ENCODE results near the gene KCNK13.
"Not testable (repeated sequence)": the region's sequence is repeated elsewhere in the genome, so short reads cannot be mapped to it uniquely, and the experiment has no call there.

KCNK13 gene

DNA sequence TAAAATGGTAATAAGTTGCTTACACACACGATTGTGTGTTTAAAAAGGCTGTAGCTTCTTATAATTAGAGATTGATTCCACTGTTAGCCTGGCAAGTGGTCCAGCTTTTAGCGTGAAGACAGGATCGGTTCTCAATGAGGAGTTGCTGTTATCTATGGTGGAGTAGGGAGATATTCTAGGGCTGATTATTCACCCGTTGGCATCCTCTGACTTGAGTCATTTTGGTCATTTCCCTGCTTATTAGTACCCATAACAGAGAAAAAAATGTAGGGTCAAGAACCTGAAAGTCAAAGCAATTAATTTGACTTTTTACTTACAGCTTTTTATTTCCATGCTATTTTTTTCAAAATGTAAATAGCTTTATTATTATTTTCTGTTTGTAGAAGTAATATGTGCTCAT is 76.0 kb downstream of the KCNK13 start:
- no peak for DNase-seq

DNA sequence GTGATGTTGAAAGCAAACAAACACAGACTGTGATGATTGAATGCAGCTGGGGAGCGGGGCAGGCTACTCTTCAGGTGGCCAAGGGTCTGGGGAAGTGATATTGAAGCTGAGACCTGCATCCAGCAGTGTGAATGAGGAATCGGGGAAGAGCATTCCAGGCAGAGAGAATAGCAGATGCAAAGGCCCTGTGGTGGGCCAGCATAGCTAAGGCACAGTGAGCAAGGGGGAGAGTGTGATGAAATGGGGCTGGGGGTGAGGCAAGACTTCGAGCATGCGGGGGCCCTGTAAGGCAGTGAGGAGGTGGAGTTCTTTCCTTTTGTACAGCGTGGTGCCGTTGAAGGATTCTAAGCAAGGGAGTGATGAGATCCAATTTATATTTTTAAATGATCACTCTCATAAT is 77.4 kb downstream of the KCNK13 start:
- no peak for DNase-seq

DNA sequence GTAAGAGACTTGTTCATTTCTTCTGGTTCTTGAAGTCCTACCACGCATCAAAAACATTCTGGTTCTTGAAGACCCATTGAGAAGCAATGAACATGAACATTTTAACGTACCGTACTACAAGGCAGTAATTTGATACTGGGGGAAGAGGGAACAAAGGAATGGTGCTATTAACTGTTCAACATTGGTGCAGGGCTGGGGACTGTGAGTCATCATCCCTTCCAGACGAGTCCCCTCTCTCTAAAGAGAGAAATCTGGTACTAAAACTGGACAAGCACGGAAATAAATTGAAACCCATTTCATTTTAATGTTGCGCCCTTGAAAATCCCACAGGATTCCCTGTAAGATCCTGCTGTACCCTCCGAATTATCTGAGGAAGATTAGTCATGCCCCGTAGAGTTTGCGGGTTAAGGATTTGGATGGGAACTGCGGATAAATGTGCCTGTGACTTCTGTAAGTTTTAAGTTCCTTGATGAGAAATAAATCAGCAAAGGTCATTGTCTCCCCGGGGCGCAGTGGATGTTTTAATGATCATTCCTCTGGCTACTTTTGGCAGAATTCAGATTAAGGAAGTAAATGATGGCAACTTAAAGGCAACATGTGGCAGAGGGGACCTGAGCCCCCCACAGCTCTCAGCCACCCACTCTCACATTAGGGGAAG is 78.6 kb downstream of the KCNK13 start:
- no peak for DNase-seq

DNA sequence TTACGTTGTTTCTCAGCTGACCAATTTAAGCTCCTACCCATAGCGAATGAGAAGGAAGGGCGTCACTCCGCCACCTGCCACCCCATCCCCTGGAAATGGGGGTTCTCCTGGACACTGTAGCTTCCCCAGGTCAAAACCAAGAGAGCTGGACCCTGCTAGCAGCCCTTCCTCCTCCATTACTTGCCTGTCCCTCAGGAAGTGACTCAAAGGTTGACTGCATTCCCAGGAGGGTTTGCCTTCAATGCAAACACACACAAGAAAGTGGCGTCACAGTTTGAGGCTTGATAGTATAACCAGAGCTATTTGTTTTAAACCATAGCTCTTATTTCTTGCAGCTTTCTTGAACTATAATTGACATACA is 79.1 kb downstream of the KCNK13 start:
- no peak for DNase-seq

DNA sequence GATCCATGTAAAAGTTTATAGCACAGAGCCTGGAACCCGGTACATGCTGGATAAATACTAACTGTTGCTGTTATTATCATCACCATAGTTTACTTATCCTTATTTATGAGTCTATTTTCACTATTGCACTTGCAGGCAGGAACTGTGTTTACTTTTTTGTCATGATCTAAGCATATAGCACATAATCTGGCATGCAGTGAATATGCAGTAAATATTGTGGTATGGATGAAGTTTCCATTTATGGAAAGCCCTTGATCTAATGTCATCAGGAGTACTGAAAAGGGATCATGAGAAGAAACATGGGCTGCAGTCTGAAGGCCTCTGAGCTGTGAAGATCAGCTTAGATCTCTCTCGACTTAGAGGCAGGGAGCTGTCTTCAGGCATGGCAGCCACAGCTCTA is 91.6 kb downstream of the KCNK13 start:
- DNase-seq, result no peak

DNA sequence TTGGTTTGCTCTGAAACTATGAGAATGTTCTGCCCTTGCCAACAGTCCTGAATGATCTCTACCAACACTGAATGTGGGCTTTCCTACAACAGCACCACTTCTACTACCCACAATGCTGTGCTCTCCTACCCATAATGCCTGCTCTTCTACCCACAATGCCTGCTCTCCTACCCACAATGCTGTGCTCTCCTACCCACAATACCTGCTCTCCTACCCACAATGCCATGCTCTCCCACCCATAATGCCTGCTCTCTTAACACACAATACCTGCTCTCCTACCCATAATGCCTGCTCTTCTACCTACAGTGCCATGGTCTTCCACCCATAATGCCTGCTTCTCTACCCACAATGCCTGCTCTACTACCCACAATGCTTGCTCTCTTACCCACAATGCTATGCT is 92.3 kb downstream of the KCNK13 start:
- DNase-seq, result no peak

DNA sequence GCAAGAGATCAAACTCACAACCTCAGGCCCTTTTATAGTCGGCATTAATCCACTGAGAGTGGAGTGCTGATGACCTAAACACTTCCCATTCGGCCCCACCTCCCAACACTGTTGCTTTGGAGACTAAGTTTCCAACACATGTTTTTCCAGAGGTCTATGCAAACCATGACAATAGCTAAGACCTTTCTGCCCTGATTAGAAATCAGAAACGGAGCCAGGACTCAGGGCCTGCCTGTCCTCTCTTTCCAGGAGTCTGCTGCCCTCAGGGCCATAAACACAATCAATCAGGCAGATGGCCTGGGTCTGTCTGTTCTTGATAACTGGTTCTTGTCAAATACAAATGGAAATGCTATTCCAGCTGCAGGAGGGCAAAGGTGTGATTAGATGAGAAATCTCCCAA is 97.4 kb downstream of the KCNK13 start:
- DNase-seq, result no peak

DNA sequence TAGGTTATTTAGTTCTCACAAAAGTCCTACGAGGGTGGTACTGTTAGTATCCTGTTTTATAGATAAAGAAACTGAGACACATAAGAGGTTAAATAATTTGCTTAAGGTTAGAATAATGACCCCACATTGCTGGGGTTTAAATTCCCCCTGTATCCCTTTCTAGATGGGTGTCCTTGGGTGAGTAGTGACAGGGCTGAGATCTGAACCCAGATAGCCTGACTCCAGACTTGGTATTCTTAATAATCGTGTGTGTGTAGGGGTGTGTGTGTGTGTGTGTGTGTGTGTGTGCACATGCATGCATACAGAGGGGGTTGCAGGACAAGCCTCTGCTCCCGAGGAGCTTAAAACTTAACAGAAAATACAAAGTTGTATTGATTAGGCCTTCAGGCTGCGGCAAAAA is 97.9 kb downstream of the KCNK13 start:
- no peak for DNase-seq

DNA sequence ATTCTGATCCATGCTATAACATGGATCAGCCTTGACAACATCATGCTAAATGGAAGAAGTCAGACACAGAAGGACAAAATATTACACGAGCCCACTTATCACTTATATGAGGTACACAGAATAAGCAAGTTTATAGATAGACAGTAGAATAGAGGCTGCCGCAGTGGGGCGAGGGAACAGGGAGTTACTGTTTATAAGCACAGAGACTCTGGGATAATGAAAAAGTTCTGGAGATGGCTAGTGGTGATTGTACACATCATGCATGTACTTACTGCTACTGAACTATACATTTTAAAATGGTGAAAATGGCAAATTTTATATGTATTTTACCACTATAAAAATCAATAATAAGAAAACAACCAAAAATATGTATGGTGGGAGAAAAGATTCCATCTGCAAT is 99.3 kb downstream of the KCNK13 start:
- no peak for DNase-seq

DNA sequence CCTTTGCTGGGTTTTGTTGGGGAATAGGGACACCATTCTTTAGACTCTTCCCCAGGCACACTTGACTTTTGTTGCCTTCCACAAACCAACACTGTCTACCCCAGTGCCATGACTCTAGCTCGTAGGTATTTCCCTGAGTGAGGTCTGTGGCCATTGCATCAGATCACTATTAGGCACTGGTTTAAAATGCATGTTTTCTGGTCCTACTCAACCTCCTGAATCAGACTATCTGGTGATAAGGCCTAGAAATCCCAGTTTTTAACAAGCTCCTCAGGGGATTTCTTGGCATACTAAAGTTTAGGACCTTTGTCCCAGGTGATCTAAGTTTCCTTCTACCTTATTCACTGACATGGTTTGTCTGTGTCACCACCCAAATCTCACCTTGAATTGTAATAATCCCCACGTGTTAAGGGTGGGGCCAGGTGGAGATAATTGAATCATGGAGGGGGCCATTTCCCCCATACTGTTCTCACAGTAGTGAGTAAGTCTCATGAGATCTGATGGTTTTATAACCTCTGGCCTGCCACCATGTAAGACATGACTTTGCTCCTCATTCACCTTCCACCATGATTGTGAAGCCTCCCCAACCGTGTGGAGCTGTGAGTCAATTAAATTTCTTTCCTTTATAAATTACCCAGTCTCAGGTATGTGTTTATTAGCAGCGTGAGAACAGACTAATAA is 106.8 kb downstream of the KCNK13 start:
- DNase-seq, result no peak

DNA sequence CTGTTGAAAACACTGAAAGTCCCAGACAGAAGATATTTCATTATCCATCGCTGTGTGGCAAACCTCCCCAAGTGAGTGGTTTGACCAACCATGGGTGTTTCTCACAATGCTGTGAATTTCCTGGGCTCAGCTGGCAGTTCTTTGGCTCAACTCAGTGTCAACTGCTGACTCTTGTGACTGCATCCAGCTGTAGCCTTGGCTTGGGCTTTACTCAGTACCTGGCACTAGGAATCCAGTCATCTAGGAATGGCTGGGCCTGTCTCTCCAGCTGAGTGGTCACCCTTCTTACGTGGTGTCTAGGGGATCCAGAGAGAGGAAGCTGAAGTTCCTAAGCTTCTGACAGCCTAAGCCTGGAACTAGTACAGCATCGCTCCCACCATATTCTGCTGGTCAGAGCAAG is 113.8 kb downstream of the KCNK13 start:
- no peak for DNase-seq

DNA sequence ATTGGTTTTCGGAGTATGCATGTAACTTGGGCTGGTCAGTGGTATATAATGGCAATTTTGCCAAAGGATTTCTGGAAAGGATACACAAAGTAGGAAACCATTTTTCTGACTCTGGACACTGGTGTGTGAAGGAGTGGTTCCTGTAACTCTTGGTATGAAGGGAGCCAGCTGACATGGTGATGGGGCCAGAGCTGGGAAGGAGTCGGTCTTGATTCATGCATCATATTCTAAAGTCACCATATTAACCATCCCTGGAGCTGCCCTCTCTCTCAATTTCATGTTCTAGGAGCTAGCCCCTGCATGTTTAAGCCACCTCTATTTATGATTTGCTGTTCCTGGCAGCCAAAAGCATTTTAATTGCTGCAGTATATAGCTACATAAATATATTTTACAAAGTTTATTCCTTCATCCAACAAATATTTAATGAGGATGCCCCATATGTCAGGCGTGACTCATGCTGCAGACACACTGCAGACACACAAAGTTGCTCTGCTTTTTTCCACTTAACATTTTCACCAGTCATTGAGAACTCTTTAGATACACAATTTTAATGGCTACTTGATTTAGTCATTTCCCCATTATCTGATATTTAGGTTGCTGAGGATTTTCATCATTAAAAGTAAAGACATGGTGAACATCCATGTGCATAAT is 115.9 kb downstream of the KCNK13 start:
- no peak for DNase-seq

DNA sequence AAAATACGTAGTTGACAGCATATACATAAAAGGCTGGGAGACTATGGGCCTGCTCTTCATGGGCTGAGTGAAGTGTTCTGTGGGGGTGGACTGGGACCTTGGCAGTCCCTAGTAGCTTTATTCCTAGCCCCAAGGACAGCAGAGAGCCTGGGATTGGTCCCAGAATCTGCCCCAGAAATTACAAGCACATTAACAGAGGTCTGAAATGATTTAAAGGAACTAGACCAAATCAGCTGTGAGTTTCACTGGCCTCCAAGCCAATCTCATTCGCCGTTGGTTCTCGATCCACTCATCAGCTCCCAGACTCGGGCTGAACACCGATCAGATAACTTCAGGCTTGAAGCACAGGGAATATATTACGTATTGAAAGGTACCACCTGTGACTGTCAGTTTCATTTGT is 117.6 kb downstream of the KCNK13 start:
- no peak for DNase-seq

DNA sequence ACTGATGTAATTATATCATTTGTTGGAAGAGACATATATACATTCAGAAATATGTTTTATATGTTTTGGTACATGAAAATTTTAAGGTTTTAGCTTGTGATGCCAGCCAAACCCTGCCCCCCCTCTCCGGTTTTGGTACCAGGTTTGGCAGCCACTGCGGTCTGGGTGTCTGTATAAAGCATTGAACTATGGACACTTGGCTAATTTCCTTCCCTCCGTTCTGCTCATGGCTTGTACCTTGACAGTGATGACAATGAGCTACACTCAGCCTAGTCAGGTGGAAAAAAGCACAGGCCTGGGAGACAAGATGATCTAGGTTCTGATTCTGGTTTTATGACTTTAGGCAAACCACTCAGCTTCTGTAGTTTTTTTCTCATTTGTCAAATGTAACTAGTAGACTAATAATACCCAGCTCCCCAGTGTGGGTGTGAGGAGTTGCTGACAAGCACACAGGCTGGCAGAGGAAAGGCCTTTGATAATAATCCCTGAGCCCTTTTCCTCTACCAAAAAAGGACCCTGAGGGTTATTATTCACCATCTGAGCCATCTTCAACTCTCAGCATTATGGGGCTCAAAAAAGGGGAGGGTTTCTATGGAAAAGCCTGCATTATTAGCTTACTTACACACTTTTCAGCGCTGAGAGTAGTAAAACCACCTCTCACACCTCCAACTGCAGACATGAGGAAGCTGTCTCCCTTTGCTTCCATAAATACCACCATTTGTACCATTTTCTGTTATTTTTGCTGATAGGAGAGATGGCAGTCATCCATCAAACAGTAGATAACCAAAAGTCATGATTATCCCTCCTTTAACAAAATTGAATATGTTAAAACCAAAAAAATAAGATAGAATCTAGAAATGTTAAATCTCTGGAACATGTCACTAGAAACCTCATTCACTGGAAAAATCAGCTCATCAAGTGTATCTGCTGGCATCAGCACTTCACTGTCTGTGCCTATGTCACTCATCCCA is 118.3 kb downstream of the KCNK13 start:
- DNase-seq, result no peak

DNA sequence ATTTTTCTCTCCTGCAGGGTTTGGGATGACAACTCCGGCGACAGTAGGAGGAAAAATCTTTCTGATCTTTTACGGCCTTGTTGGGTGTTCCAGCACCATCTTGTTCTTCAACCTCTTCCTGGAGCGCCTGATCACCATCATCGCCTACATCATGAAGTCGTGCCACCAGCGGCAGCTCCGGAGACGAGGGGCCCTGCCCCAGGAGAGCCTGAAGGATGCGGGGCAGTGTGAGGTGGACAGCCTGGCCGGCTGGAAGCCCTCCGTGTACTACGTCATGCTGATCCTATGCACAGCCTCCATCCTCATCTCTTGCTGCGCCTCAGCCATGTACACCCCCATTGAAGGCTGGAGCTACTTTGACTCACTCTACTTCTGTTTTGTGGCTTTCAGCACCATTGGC is 122.3 kb downstream of the KCNK13 start:
- no peak for DNase-seq

DNA sequence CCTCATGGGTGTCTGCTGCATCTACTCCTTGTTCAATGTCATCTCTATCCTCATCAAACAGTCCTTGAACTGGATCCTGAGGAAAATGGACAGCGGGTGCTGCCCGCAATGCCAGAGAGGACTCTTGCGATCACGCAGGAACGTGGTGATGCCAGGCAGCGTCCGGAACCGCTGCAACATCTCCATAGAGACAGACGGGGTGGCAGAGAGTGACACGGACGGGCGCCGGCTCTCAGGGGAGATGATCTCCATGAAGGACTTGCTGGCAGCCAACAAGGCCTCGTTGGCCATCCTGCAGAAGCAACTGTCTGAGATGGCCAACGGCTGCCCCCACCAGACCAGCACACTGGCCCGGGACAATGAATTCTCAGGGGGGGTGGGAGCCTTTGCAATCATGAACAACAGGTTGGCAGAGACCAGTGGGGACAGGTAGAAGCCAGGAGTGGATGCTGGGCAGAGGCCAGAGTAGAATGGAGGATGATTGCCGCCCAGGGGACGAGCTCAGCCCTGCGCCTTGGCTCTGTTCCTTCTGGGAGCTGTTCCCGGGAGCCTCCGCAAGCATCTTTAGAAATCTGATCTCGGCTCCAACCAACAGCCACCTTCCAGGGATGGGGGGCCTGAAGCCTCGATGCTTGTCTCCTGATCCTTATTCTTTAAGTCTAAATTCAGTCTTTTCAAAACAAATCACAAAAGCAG is 122.9 kb downstream of the KCNK13 start:
- no peak for DNase-seq

DNA sequence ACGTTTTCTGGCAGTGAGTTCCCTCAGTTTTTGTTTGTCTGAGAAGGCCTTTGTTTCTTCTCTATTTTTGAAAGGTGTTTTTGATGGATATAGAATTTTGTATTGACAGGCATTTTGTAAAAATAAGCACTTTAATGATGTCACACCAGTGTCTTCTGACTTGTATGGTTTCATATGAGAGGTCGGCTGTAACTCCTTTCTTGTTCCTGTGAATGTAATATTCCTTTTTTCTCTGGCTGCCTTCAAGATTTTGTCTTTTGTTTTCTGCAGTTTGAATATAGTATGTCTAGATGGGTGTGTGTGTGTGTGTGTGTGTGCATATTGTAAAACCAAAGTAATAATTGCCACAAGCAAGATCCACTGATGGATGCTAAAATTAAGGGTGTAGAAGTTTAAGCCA is 126.8 kb downstream of the KCNK13 start:
- DNase-seq, result no peak

DNA sequence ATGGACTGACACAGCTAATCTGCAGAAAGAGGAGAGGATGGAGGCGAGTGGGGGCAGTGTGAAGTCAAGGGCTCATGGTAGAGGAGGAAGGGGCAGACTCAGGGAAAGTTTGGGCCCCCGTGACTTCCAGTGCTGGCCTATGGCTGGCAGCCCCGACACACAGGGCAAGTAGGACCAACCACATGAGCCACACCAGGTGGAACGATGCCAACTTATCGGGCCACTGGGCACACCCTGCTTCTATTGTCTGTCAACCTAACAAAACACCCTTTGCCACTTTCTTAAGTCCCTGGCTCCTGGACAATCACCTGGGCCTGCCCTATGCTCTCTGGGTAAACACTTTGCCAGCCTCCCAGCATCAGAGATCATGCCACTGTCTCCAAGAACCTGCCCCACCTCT is 129.4 kb downstream of the KCNK13 start:
- no peak for DNase-seq

DNA sequence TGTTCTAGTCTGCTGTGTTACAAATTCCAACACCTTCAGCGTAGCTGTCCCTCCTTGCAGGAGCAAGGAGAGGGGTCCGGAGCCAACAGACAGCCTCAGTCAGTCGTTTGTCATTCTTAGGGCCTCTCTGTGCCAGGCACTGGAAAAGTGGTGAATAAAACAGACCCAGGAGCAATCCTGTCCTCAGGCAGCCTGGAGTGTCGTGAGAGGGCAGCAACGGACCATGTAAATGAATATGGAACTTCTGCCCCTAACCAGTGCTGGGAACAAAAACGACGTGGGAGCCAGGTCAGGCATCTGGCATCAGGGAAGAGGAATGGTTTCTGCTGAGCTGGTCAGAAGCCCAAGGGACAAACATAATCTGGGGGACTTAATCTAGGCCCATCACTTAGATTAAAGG is 129.8 kb downstream of the KCNK13 start:
- no peak for DNase-seq

DNA sequence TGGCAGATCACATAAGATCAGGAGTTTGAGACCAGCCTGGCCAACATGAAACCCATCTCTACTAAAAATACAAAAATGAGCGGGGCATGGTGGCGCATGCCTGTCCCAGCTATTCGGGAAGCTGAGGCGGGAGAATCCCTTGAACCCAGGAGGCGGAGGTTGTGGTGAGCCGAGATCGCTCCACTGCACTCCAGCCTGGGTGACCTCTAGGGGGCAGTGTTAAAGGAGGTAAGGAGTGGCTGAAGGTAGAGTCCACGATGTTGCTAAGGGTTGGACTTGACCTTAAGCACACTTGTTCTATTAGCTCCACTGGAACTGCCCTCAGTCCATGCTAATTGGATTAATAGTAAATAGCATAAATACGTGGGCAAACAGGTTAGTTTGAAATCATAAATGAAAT is 132.1 kb downstream of the KCNK13 start:
- DNase-seq, result no peak

DNA sequence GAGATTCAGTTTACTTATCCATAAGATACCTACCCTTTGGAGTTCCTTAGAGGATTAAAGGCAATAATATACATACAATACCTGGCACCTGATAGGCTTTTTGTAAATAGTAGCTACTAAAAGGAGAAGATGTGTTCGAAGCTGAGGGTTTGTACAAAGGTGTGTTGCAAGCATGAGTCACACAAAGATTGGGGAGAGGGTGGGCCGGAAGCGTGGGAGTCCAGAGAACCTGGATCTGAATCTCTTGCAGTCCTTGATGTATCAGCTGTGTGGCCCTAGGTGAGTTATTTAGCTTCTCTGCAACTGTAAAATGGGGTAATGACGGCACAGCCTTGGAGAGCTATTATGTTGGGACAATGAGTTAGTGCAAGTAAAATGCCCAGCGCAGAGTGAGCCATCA is 132.9 kb downstream of the KCNK13 start:
- no peak for DNase-seq

DNA sequence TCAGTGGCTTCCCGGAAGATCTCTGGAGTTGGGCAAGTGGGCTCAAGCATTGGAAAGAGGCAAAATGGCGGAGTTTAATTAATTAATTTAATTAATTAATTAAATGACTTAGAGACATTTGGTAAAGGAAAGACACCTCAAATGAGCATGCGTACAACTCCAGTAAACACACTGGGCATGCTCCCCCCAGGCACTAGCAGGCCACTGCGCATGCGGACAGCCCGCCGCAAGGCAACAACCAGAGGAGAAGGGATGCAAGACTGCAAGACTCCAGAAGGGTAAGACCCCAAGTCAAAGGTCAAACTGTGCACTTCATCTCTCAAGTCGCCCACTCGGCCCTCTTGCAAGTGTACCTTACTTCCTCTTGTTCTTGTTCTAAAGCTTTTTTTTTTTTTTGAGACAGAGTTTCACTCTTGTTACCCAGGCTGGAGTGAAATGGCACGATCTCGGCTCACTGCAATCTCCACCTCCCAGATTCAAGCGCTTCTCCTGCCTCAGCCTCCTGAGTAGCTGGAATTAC is 136.8 kb downstream of the KCNK13 start:
- DNase-seq, result no peak

DNA sequence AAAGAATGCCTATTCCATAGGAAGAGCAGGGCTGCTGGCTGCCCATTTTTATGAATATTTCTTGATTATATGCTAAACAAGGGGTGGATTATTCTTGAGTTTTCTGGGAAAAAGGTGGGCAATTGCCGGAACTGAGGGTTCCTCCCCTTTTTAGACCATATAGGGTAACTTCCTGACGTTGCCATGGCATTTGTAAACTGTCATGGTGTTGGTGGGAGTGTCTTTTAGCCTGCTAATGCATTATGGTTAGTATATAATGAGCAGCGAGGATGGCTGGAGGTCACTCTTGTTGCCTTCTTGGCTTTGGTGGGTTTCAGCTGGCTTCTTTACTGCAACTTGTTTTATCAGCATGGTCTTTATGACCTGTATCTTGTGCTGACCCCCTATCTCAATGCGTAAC is 138.8 kb downstream of the KCNK13 start:
- DNase-seq, result not testable (repeated sequence)
